Epithelial cell of prostate (primary cell): ENCODE measurements around the gene ARFGAP2.

Experiments used
- DNase-seq: peaks from one replicate; pipeline ENCODE4 v3.0.0-alpha.2; 2011; ENCODE audit warnings: low read depth, low spot score
- H3K27ac ChIP-seq: fragments of 450-650 bp; 2 replicates; pipeline ENCODE4 v1.5.1; 2017; ENCODE audit warnings: mild to moderate bottlenecking

Gene ARFGAP2

DNA sequence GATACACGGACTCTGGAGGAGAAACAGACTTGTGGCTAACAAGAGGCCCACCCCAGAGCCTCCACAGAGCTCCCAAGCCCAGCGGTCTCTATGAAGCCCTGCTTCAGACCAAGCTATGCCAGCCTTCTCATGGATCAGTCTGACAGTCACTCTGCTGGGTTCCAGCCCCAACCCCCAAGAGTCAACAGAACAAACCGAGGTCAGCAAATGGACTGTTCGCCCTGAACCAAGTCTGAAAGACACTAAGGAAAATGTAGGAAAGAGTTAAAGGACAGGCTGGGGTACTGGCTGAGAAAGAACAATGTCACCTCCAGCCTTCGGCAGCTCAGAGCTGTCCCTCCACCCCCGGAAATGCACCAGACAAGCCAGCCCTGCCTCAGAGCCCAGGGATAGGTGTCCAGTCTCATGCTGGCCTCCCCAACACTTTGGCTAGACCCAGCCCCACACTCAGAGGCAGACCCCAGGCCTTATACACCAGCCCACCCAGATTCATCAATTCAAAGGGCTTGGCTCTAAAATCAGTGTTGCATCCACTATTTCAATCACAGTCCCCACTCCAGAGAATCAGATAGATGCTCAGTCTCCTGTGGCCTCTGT, 3.8 kb downstream of the ARFGAP2 start:
- no peak overlapping the region for H3K27ac ChIP-seq
- no peak for DNase-seq

DNA sequence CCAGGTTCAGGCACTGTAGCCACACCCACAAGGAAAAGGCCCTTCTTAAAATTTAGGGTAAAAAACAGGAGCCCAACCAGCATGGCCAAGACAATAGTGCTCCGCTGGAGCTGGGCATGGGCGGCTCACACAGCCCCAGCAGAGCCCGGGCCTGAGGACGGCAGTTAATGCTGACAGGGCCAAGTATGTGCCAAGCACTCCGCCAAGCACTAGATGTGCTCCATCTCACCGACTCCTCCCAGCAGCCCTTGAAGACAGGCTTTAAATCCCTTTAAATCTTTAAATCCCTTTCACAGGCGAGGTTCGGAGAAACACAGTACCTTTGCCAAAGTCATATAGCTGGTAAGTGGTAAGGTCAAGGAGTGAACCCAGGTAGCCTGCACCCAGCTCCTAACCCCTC, 4.8 kb downstream of the ARFGAP2 start:
- H3K27ac ChIP-seq: no peak overlapping the region
- DNase-seq: no peak

DNA sequence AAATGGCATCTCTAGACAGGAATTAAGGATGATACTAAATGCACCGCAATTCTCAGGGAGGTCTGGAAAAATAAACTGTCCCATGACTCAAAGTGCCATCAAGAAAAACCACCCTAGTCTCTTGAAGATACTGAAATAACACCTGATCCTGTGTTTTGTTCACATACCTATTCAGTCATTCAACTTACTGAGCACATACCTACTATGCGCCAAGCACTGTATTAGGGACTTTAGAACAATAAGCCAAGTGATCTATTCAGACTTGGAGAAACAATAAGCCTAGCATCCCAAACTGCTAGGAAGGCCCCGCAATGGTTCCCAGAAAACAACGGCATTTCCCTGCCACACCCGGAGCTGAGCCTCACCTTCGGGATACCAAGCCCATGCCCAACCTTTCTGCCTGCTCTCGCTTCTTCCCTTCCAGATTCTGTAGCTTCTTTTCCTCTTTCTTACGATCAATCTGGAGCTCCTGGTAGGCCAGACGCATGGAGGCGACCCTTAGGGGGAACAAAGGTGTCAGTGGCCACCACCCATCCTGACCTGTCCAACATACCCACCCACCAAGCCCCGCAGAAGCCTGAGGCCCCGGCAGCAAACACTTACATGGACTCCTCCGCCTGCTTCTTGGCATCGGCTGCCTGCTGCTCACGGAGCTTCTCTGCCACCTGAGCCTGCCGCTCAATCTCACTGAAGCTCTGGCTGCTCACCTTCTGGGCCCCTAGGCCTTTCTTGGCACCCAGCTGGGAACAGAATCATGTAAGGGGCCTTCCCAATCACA, 5.4 kb downstream of the ARFGAP2 start:
- no peak overlapping the region for H3K27ac ChIP-seq
- DNase-seq: no peak

DNA sequence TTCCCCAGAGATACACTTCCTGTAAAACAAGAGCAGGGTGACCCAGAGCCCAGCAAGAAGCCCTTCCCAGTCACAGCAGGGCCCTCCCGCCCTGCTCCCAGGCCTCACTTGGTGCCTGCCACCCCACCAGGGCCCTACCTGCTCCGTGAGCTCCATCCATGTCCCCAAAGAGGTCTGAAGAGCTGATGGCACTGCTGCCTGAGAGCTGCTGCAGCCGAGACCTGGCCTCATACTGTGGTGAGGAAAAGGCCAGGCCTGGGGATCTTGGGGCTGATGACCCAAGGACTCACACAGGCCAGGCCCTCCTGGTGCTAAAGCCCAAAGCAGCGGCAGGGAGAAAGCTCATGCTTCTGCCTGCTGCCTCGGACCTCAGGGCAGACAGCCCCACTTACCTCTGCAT, 10.3 kb downstream of the ARFGAP2 start:
- no peak overlapping the region for H3K27ac ChIP-seq
- no peak for DNase-seq

DNA sequence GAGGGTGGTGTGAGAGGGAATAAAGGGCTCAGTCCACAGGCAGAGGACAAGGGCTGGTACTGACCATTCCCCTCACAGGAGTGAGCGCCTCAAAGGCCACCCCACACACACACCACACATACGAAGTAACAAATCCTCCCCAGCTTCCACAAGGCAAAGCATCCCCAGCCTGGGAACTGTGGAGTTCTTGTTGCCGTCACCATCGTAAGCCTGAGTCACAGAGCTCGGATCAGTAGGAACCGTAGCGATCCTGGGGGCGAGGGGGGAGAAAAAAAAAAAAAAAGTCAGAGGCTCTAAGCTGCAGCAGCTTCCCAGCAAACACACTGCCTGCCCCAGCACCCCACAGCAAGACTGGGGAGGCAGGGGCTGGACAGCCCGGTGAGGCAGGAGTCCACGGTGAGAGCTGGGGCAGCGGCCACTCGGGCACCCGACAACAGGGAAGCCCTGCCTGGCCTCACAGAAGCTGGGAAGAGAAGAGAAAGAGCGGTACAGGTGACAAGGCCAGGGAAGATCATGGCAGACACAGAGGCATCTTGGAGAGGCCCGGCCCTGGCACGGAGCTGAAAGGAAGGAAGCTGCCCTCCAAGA, 11.3 kb downstream of the ARFGAP2 start:
- DNase-seq: no peak
- no peak overlapping the region for H3K27ac ChIP-seq

DNA sequence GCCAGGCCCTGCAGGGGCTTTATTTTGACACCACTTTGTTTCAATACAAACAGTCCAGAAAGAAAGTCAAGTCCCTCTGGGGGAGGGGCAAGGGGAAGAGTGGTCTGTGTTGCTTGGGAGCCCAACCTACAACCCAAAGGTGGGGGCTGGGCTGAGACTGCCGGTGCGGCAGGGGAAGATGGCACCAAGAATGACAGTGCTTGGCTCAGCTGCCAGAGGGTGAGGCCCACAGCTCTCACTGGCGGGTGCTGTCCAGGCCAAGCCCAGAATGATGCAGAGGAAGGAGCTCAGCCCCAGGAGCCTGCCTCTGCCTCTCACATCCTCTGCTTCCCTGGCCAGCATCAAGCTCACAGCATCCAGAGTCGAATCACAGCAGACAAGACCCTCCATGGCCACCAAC, 12.4 kb downstream of the ARFGAP2 start:
- DNase-seq: no peak
- no peak overlapping the region for H3K27ac ChIP-seq

DNA sequence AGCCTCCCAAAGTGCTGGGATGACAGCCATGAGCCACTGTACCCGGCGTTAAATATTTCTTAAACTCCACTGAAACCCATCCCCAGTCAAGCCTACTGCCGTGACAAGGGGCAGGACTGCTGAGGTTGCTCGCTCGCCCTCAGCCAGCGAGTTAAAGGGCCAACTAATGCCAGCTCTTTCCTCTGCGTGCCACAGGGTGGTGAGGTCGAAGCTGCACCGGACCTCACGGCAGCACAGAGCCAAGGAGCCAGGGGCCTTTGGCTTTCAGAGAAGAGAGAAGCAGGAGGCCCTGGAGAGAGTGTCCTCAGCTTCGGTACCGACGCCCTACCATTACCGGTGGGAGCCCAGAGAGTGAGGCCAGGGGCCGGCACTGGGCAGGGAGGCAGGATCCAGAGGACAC, 12.8 kb downstream of the ARFGAP2 start:
- no peak for DNase-seq
- no peak overlapping the region for H3K27ac ChIP-seq

DNA sequence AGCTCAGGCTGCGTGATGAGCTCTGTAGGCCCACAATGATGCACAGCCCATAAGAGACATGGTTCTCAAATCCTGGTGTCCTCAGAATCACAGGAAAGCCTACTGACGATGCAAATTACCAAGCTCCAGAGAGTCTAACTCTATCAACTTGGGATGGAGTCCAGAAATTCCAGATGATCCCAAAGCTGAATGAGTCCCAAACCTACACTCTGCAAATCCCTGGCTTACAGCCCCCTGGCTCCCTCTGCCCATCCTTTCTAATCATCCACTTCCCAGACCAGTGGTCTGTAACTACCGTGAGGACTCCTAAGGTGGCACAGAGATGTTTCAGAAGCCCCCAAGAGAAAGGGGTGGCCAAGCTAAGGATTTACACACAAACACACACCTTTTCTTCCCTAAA, 13.5 kb downstream of the ARFGAP2 start:
- H3K27ac ChIP-seq: no peak overlapping the region
- DNase-seq: no peak

DNA sequence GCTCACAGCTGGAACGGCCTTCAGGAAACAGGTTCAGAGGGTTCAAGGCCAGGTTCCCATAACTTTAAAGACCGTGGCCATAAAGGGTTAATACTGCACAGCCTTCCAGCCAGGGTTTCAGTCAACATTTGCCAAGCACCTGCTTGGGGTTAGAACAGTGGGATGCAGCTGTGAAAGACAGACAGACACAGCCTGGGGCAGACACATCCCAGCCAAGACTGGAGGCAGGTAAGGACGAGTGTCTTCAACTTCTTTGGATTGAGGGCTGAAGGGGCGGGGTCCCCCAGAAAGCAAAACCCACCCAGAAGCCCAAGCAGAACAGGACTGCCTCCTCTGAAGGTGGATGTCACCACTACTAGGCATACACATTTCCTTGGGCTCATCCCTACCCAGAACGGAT, 14.3 kb downstream of the ARFGAP2 start:
- H3K27ac ChIP-seq: no peak overlapping the region
- DNase-seq: no peak

DNA sequence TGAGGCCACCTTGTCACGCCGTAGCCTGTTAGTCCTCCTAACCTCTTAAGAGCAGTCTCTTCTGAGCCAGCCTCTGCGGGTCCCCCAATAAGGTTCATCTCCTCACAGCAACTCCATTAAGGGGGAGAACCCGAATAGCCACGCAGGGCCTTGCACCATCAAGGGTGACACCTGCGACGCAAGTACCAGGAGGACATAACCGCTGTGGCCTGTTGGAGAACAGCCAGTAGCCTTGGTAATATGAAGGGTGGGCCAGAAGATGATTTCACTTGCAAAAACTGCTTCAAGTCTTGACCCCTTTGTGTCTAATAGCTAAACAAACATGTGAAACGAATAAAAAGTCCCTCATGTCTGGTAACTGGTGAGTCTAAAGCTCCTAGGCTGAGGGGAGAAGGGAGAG, 14.8 kb downstream of the ARFGAP2 start:
- H3K27ac ChIP-seq: no peak overlapping the region
- no peak for DNase-seq

DNA sequence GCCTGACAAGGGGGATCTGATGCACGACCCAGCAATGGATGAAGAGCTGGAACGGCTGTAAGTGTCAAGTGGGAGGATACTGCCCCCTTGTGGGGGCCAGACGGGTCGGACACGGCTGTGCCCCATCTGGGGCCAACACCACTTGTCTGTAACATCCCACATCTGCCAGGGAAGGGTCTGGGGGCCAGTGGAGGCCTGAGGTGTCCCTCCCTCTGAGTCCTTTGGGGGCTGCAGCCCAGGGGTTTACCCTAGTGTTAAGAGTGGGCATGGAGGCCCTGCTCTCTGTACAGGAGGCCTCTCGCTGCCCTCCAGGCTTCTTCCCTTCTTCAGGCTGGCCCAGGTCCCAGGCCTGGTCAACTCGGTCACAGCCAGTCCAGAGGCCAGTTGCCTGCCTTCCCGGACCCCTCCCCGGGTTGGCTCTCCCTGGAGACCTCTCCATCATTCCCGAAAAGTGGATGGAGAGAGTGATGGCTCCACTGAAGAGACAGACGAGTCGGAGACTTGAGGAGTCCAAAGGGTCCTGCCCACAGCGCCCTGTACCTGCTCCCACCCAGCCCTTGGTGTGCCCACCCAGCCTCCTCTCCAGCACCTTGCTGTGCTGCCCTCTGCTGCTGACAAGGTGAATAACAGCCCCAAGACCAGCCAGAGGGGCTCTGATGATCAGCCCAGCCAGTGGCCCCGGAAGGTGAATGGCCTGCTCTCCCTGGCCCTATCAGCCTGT, 15.4 kb downstream of the ARFGAP2 start:
- DNase-seq: no peak
- no peak overlapping the region for H3K27ac ChIP-seq

DNA sequence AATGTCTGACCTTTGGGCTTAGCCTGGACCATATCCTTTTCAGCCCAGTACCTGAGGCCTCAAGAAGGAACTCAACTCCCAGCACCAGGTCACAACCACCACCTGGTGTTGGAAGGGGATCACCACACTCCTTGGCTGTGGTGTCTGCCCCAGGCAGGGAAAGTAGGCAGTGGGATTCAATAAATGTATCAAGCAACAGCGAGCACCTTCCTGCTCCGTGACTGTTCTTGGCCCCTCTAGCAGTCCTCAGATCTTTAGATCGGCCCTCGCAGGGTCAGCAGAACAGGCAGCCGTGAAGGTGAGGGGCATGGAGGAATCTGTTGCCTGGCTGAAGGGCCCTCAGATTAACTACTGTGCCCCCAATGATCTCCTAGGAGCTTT, 15.9 kb downstream of the ARFGAP2 start:
- H3K27ac ChIP-seq: no peak overlapping the region
- no peak for DNase-seq

DNA sequence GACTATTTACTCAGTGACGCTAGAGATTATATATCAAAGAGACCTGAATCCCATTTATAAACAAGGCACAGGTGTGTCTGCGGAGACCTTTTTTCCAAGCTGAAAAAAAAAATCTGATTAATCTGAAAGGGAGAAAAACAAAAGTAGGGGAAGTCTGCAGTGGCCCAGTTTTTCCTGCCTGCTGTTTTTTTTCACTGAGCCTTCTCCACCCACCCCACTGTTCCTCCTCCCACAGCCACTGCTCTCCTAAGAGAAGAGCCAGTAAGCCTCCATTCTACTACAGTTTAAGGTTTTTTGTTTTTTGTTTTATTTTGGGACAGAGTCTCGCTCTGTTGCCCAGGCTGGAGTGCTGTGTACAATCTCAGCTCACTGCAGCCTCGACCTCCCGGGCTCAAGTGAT, 18.4 kb downstream of the ARFGAP2 start:
- no peak for DNase-seq
- no peak overlapping the region for H3K27ac ChIP-seq

DNA sequence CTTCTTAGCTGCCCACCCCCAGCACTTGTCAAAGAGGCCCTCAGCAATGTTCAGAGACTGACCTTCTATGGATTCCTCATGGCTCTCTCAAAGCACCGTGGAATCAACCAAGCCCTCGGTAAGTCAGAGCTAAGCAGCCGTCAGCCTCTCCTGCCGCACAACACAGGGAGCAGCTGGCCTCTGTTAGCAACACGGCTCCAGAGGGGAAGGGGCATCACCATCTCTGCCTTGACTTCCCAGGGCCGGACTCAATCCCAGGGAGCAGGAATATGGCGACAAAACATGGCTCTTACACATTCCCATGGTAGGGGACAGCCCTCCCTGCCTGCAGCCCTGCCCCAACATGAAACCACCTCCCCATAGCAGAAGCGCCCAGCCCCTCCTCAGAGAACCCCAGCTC, 18.9 kb downstream of the ARFGAP2 start:
- no peak overlapping the region for H3K27ac ChIP-seq
- no peak for DNase-seq

DNA sequence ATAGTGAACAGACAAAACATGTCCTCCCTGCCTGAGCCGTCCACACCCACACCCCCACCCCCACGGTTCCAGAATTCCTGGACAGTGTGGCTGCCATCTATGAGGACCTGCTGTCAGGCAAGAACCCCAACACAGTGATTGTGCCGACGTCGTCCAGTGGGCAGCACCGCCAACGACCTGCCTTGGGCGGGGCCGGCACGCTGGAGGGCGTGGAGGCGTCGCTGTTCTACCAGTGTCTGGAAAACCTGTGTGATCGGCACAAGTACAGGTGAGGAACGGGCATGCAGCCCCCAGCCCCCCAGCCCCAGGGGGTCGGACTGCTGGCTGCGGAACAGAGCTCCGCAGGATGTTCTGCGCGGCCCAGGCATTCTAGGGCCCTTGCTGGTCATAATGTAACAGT, 19.7 kb downstream of the ARFGAP2 start:
- no peak for DNase-seq
- H3K27ac ChIP-seq: no peak overlapping the region

DNA sequence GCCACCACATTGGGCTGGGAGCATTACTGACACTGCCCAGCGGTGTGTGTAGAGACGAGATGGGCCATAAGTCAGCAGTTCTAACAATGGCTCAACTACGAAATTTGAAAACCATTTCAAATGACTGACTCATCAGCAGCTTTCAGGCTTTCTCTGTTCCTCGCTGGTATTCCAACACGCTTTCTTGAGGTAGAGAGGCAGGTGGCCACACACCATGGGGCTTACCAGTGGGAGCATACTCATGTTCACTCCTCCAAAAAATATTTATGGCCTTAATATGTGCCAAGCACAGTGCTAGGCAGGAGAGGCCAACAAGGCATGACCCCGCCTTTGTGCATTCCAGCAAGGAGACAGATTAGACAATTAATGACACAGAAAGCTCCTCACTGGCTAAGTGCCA, 20.3 kb downstream of the ARFGAP2 start:
- no peak overlapping the region for H3K27ac ChIP-seq
- no peak for DNase-seq

DNA sequence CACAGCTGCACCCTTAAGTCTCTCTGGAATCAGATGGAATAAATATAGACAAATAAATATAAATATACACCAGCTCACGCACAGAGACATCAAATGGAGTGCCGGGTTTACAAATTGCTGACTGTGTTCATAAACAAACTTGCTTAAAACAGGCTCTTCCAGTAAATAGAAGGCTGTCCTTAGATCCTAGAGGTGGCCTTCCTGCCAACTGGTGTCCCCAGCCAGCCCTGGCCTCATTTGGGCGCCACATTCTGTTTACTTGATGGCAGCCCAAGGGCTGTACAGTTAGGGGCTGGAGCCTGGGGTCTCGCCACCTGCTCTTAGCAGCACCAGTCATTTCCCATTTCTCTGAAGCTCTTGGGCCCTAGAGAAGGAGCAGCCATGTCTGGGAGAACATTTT, 20.8 kb downstream of the ARFGAP2 start:
- H3K27ac ChIP-seq: no peak overlapping the region
- no peak for DNase-seq

DNA sequence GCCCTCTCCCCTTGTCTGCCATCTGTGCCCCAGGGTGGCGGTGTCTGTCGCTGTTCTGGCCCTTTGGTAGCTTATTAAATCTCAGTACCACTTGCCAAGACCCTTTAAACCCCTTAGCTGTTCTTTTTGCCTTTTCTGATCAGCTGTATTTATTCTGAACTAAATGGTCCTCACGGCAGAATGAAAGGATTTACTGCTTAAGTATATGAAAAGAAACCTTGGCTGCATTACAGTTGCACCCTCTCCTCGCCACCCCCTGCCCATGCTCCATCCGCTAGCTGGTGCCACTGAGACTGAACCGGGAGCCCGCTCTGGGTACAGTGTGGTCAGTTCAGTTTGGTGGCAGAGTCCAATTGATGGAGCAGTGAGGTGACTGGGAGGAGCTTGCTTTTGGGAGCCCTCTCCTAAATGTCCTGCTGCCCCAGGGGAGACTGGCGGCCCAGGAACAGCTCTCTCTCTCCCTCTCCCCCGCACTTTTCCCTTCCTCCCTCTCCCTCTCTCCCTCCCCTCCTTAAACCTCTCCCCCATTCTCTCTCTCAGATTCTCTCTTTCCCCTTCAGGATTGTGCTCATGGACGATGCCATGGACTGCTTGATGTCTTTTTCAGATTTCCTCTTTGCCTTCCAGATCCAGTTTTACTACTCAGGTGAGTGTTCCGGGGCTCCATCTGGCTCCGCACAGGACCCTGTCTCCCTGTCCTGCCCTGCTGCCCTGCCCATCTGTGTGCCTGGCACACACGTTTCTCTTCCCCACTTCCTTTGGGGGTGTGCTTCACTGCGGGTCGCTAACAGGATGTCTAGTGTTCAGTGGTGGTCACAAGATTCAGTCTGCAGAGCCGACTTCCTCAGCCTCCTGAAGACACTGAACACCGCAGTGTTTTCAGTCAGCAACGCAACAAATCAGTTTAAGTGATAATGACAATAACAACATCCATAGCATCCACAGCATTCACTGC, 21.8 kb downstream of the ARFGAP2 start:
- no peak for DNase-seq
- H3K27ac ChIP-seq: no peak overlapping the region

DNA sequence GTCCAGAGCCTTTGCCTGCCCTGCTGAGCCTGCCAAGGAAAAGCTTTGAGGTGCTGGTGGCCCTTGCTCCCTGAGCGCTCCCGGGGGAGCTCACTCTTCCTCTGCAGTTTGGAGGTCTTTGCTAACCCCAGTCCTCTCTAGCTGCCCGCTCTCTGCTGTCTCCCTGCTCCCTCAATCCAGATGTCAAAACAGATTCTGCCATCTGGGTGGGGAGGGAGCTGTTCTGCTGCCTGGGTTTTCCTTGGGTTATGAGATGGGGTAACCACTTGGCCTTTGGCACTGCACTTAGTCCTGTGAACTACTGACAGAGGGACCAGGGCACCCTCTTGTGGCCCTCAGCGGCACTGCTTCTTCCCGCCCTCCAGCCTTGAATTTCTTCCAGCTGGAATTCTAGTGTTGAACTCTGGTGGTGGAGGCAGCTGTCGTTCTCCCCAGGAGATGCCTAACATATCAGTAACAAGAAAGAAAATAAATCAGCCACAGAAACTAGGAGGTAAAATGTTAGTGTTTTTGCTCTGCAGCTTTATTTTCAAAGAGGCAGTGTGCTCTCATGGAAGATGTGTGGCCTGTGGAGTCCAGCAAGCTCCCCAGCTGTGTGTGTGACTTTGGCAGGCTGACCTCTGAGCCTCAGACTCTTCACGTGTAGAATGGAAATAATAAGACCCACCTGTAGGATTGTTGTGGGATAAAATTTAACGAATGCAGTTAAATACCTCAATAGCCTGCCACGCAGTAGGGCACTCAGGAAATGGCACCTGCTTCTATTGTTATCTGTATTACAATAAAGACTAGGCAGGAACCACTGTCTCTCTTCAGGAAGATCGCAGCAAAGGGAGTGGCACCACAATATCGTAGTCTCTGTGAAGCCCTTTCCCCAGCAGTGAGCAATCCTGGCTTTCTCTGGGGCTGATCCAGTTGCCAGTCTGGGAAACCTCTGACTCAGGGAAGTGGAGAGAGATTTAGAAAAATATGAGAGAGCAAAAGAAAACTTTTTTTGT, 23.4 kb downstream of the ARFGAP2 start:
- H3K27ac ChIP-seq: no peak overlapping the region
- no peak for DNase-seq
